Mesothelial cell of epicardium (in vitro differentiated cells): Measurements from ENCODE around the gene PNMT. TPM values are rescaled to one million over a fixed set of nuclear protein-coding genes. Genes with fewer than 3 reads are reported as not detected.

Experiments used
- DNase-seq, 2 experiments: peaks; one replicate each; pipeline ENCODE4 v3.0.0; 2021; ENCODE audit warnings: low spot score in 2 of 2; ENCODE audit not compliant: unreplicated experiment in 2 of 2
- H3K27ac Mint-ChIP-seq: 2 replicates; pipeline ENCODE4 v1.8.0; 2021; ENCODE audit warnings: mixed read lengths
- H3K27me3 Mint-ChIP-seq: 2 replicates; pipeline ENCODE4 v1.8.0; 2021; ENCODE audit warnings: low read depth, mixed read lengths
- H3K36me3 Mint-ChIP-seq: 2 replicates; pipeline ENCODE4 v1.8.0; 2021; ENCODE audit warnings: mixed read lengths
- H3K4me1 Mint-ChIP-seq: 2 replicates; pipeline ENCODE4 v1.8.0; 2021; ENCODE audit warnings: mixed read lengths
- H3K4me3 Mint-ChIP-seq: 2 replicates; pipeline ENCODE4 v1.8.0; 2021; ENCODE audit warnings: mild to moderate bottlenecking, moderate library complexity, mixed read lengths
- H3K9me3 Mint-ChIP-seq: 2 replicates; pipeline ENCODE4 v1.8.0; 2021; ENCODE audit warnings: mixed read lengths
- CTCF ChIP-seq: fragments of 200-600 bp; sonication (generic); IDR thresholded peaks from one replicate; pipeline ENCODE4 v1.5.0; 2021; ENCODE audit warnings: antibody characterized with exemption; ENCODE audit not compliant: unreplicated experiment
- total RNA-seq: library from RNA; stranded (reverse); gene quantifications from 3 replicates; pipeline ENCODE4 v1.2.1, GENCODE V29; 2021

Gene PNMT
- total RNA-seq, 1 donor from 2014 or later, result 1.7 TPM

GRCh38 chr17:39702901-39703893, 34.9 kb downstream of the PNMT start:
- Mint-ChIP-seq H3K9me3 (no peaks in the 10 kb centered on the region), H3K27ac (peak overlapping the region; percentile 2), H3K36me3 (peaks cover 6% of the 10 kb centered on the region), H3K4me3 (no peak overlapping the region), H3K4me1 (peaks cover 56% of the 10 kb centered on the region), H3K27me3 (no peaks in the 10 kb centered on the region)
- no peak for TF ChIP-seq CTCF
- DNase-seq, result no peak

DNA sequence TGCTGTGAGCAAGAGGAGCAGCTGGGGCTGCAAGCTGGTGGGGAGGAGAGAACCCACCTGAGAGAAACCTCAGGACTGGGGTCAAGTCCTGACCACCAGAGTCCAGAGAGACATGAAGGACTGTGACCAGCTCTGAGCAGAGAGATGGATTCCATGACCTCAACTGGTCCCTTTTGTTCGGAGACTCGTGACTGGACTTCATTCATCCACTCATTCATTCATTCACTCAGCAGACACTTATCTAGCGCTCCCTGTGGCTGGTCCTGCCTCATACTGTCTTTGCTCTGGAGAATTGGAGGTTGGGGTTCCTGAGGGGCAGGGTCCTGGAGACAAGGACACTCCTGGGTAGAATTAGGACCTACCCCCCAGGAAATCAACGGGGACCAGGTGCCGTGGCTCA, 35.7 kb downstream of the PNMT start:
- peak overlapping the region; percentile 2 for H3K27ac Mint-ChIP-seq
- H3K36me3 Mint-ChIP-seq, result peaks cover 7% of the 10 kb centered on the region
- H3K4me3 Mint-ChIP-seq, result no peak overlapping the region
- no peak for TF ChIP-seq CTCF
- DNase-seq, result no peak
- no peaks in the 10 kb centered on the region for H3K27me3 Mint-ChIP-seq
- no peaks in the 10 kb centered on the region for H3K9me3 Mint-ChIP-seq
- H3K4me1 Mint-ChIP-seq, result peaks cover 54% of the 10 kb centered on the region

DNA sequence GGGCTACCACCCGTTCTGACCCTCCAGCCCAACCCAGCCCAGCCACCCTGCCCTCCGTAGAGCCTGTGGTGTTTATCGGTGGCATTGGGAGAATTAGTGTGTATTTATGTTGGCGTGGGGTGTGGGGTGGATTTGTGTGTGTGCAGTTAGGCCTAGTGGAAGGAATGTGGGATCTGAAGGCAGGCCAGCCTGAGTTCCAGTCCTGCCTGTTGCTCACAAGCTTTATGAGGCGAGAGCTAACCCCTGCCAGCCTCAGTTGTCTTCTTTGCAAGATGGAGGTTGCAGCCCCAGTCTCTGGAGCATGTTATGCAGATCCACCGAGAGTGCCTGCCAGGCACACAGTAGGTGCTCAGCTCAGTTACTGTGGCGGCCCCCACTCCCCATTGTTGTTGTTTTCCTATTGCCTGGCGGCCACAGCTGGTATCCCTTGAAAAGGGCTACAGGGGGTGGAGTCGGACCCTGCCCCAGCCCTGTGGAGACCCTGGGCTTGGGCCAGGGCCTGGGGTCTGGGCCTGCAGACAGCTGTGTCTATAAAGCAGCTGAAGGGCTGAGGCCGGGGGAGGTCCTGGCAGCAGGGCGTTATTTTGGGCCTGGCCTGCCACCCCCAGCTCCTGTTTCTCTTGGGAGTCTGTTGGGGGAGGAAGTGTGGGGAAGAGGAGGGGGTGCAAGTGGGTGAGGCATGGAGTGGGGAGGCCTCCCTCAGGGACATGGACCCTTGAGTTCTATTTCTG, 36.7 kb downstream of the PNMT start:
- Mint-ChIP-seq H3K4me1 (peaks cover 46% of the 10 kb centered on the region), H3K27me3 (no peaks in the 10 kb centered on the region), H3K36me3 (peaks cover 14% of the 10 kb centered on the region), H3K9me3 (no peaks in the 10 kb centered on the region), H3K27ac (peak overlapping the region; percentile 43), H3K4me3 (no peak overlapping the region)
- TF ChIP-seq CTCF, result no peak
- DNase-seq, result no peak

GRCh38 chr17:39705786-39706348, 37.6 kb downstream of the PNMT start:
- H3K27ac Mint-ChIP-seq, result peak overlapping the region; percentile 43
- no peak overlapping the region for H3K4me3 Mint-ChIP-seq
- peaks cover 14% of the 10 kb centered on the region for H3K36me3 Mint-ChIP-seq
- H3K4me1 Mint-ChIP-seq, result peaks cover 42% of the 10 kb centered on the region
- H3K27me3 Mint-ChIP-seq, result no peaks in the 10 kb centered on the region
- TF ChIP-seq CTCF, result no peak
- DNase-seq, result no peak
- H3K9me3 Mint-ChIP-seq, result no peaks in the 10 kb centered on the region

DNA sequence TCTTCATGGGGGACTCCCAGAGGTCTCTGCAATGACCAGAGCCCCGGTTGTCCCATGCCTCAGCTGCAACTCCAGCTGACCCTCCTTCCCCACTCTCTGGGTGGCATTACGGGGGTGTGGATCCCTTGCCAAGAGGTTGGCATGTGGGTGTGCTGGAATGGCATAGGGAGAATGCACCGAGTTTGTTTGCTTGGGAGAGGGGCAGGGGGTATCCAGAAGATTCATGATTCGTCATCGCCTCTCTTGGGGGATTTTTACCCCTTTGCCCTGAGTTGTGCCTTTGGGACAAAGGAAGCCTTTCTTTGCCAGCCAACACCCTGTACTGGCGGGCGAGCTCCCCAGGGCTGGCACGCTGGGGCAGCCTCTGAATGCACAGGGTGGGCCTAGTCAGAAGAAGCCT, 38.1 kb downstream of the PNMT start:
- no peak for TF ChIP-seq CTCF
- no peak overlapping the region for H3K4me3 Mint-ChIP-seq
- no peak overlapping the region for H3K27ac Mint-ChIP-seq
- DNase-seq, result no peak
- no peaks in the 10 kb centered on the region for H3K27me3 Mint-ChIP-seq
- H3K9me3 Mint-ChIP-seq, result no peaks in the 10 kb centered on the region
- peaks cover 37% of the 10 kb centered on the region for H3K4me1 Mint-ChIP-seq
- H3K36me3 Mint-ChIP-seq, result peaks cover 14% of the 10 kb centered on the region
